Uterus (tissue), 2 donors: ENCODE data around the gene ZBTB42.

Experiments used
- CTCF ChIP-seq, 4 experiments: fragments of 200-600 bp in 2 of 4; fragments of 450-650 bp in 2 of 4; sonication (generic) in 2 of 4; IDR thresholded peaks; one replicate each; pipeline ENCODE4 v1.5.1; 2016 to 2019; ENCODE audit warnings: antibody characterized with exemption in 4 of 4, mild to moderate bottlenecking in 2 of 4, moderate library complexity in 1 of 4
- POLR2A ChIP-seq, 2 donors: fragments of 450-650 bp; IDR thresholded peaks; one replicate each; pipeline ENCODE4 v1.6.1; 2016; ENCODE audit warnings: antibody characterized with exemption in 2 of 2, mild to moderate bottlenecking in 1 of 2, moderate library complexity in 1 of 2

DNA sequence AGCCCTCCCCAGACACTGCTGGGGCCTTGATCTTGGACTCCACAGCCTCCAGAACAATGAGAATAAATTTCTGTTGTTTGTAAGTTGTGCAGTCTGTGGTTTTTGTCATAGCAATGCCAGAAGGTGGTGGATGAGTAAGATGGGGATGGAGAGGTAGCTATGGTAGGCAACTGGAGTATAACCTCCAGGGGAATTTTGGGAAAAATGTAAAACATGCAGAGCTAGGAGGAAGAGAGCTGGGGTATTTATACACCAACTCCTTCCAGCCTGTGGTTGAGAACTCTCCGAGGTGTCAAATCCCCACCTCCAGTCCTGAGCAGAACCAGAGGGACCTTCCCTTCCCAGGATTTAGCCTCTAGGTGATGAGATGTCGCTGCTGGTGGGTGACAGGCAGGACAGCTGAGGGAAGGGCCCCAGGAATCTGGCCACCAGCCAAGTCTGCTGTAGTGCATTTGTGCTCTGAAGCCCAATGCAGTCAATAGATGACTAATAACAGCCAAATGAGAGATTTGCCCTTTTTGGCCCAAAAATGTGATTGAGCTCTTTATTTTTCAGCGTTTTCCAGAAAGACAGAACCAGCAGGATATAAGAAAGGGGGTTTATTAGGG, 45.0 kb downstream of the ZBTB42 start:
- TF ChIP-seq POLR2A (IDR thresholded peaks at IDR 0.05): no peak
- no peak for TF ChIP-seq CTCF (IDR thresholded peaks at IDR 0.05)
